HG02943 (cell line): ENCODE data around the gene CSNK1E.

ENCODE experiments used
- ATAC-seq: cut with Tn5 transposase; IDR thresholded peaks from one replicate; pipeline ENCODE4 v1.9.1; 2021; ENCODE audit warnings: mild to moderate bottlenecking, low read depth, moderate library complexity; ENCODE audit not compliant: unreplicated experiment

Gene CSNK1E

DNA sequence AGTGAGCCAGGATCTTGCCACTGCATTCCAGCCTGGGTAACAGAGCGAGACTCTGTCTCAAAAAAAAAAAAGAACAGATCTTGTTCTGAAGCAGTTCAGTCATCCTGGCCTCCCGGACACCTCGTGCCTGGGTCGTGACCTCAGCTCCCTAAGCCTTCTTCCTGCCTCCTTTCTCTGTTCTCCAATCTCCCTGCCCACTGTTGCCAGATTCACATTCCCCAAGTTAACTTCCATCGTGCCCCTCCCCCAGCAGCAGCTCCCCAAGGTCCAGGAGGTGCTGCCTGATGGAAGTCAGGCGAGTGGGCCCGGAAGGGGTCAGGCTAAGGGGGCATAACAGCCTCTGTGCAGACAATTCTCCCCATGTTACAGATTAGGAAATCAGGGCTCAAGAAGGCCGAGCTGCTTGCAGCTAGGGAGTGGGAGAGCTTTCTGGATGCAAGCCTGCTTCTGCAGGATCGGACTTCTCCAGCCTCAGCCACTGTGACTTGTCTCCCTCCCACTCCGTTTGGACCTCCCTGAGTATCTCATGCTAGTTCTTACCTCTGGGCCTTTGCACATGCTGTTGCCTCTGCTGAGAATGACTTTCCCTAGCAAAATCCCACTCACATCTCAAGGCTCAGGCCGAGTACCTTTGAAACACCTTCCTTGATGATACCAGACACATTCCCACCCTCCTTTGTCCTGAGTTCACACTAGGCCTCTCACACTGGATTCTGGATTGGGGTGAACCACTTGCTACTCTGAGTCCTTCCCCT, 30.1 kb downstream of the CSNK1E start:
- ATAC-seq, result no peak

DNA sequence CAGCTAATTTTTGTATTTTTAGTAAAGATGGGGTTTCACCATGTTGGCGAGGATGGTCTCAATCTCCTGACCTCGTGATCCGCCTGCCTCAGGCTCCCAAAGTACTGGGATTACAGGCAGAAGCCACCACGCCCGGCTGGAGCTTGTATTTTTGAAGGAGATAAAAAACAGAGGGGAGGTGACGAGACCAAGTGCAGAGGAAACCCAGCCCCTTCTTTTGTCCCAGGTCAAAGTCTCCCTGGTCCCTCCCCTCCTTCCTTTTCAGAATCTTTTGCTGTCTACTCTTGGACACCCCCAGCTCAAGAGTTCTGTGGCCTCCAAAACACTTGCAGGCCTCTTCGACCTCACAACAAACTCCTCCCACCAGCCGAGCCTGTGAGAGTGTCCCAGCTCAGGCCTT, 32.2 kb downstream of the CSNK1E start:
- no peak for ATAC-seq

DNA sequence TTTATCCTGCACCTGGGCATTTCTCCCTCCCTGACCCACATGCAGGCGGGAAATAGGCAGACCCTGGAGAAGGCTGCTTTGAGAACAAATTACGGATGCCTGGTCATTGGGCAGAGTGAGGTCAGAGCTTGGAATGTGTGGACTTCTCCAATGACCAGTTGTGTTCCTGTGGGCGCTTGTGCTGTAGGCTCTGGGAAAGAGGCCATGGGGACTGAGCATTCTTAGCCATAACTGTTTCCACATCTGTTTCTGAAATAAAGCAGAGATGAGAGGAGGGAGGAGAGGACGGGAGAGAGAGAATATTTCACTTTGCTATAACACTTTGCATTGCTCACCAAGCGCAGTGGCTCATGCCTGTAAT, 33.2 kb downstream of the CSNK1E start:
- ATAC-seq, result no peak

DNA sequence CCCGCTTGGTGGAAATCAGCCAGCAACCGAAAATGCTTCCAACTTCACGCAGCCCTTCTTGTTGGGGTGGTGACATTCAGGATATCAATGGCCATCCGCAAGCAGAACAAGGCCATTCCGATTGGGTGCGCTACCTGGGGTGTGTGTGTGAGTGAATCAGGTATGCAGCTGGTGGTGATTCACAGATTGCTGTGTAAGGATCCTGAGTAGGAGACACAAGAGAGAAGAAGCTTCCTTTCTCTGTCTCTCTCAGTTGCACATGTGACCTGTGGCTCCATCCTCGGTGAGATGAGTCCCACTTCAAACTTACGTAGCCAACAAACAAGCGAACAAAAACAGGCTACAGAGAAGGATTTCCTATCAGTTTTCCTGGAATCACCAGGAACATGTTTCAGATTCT, 34.8 kb downstream of the CSNK1E start:
- no peak for ATAC-seq

DNA sequence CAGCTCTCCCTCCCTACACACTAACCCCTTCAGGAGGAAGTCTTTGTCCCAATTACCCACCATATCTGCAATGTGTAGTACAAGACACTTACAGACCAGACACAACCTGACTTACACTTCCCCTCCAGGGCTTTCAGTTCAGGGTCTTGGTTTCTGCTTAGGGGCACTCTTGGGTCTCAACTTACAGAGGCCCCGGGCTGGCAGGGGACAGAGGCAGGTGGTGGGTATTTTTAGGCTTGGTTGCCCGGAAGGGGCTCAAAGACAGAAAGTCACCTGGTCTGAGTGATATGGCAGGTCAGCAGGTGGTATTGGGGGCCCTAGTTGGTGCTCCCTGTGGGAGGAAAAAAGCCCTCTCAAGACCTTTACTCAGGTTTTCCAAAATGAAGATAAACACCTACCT, 41.1 kb downstream of the CSNK1E start:
- no peak for ATAC-seq

DNA sequence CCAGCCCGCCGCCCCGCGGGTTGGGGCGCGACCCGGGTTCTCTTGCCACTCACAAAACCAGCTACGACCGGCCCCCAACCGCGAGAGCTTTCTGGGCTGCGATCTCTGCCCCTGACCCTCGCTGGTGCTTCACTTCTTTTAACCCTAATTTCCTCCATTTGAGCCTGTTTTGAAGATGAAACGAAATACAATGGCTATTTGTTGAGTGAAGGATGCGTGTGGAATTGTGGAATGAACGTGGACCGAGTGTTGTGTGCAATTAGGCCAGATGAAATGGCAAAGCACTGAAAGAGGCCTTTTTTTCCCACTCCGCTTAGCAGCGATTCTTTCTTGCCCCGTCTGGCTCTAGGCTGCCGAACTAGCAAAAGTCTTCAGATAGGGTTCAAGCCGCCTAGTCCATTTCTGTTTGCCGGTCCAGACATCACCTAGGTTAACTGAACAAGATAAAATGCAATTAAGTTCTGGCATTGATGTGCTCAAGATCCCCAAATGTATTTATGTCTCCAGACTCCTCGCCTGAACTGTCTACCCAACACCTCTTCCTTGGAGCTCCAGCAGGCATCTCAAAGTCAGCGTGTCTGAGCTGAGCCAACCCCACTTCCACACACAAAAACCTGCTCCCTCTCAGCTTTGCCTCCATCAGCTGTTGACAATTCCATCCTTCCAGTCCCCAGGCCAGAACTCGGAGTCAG, 44.0 kb downstream of the CSNK1E start:
- no peak for ATAC-seq

DNA sequence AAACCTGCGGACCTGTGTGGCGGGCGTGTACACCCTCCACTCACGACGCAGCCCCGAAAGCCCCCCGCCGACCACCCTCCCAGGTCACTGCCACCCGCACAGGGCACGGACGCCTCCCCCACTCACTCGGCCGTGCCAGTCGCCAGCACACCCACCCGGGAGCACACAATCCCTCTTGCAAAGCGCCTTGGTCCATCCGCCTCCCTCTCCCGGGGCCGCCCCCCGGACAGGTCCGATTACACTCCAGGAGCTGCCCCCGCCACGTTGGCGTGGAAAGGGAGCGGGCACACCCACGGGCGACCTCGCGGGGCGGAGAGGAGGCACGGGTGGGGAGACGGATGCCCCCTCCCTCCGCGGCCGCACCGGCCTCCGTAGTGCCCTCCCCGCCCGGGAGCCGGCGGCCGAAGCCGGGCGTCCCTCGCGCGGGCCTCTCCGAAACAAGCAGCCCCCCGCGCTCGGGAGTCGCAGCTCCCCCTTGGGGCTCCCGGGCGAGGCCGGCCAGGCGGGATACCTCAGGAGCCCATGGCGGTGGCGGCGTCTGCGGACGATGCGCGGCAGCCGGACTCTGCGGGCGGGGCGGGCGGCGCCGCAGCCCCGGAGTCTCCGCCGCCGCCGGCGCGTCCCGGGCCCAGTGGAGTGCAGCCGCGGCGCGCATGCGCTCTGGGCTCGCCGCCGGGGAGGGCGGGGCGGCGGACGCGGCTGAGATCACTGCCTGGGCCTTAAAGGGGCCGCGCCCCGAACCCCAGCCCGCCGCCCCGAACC, 44.7 kb downstream of the CSNK1E start, which contains the start of gene TMEM184B:
Gene TMEM184B, minus strand, starts transcription at position 638 of the 762 bp plus-strand sequence. CDS start 25,049 bp downstream, outside the sequence.
- no peak for ATAC-seq

DNA sequence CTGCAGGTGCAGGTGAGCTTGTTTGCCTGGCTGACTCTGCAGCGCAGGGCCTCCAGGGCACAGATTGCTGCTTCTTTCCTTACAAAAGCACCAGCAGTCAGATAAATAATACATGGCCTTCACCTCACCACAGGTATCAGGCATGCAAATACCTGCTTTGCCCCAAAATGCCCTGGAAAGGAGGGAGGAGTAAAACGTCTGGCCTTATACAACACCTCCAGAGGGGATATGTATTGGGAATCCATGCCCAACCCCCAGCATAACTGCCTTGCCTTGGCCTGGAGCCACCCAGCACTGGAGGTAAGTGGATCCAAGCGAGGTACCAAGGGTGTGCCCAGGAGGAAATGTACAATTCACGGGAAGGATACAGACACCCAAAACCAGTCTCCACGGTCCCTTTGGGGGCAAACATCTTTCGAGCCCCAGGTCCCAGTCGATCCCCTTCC, 45.3 kb downstream of the CSNK1E start:
- no peak for ATAC-seq

DNA sequence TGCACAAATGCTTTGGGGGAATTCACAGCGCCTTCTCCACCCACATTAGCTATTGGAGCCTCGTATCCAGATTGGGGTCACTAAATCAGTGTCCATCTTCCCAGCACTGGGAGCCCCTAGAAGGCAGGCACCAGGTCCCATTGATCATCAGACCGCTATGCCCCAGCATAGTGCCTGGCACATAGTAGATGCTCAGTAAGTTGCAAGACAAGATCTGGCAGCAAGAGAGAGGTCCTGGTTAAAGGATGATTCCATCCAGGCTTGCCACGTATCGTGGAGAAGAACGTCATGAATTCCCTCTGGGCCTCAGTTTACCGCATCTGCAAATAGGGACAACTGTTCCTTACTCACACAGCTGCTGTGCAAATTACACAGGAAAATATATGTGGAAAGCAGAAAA, 46.1 kb downstream of the CSNK1E start:
- no peak for ATAC-seq

DNA sequence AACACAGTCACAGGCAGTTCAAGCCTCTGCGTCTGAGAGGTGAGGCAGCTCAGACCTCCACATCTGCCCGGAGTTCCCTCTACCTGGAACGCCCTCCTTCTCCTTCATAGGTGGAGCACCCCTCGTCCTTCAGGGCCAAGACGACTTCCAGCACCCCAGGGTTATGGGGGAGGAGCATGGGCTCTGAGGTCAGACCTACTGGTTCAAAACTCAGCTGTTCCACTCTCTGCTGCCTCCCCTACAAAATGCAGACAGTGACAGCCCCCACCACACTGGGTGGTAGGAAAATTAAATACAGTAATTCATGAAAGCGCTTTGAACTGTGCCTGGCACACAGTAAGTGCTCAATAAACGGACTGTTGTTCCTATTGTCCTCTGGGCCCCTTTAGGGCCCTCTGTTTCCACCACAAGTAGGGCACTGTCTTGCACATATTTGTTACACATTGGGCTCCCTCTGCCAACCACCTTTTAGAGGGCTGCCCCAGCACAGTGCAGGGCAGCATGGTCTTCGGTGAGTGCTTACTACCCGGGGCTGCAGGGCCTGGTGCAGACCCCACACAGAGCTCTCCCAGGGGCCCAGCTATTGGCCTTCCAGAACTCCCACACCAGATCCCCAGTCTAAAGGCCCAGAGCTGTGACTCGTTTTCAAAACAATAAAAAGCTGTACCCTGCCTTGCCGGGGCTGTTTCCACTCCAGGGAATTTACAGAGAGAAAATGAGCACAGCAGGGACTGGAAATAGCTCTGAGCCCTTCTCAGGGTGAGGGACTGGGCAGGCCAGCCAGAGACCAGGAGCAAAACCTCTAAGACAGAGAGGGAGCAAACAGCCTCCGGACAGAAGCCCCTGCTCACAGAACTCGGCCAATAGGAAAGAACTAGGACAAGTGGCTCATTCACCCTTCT, 46.9 kb downstream of the CSNK1E start:
- no peak for ATAC-seq

DNA sequence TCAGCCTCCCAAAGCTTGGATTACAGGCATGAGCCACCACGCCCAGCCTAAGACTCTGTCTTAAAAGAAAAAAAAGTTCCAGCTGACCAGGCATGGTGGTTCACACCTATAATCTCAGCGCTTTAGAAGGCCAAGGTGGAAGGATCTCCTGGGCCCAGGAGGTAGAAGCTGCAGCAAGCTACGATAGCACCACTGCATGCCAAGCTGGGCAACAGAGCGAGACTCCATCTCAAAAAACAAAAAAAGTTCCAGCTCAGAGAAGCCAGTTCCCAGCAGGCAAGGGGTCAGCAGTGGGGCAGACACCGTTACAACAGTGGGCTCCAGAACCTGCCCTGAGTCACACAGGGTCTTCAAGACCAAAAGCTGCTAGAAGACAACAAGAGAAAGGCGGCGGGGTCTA, 47.8 kb downstream of the CSNK1E start:
- no peak for ATAC-seq

DNA sequence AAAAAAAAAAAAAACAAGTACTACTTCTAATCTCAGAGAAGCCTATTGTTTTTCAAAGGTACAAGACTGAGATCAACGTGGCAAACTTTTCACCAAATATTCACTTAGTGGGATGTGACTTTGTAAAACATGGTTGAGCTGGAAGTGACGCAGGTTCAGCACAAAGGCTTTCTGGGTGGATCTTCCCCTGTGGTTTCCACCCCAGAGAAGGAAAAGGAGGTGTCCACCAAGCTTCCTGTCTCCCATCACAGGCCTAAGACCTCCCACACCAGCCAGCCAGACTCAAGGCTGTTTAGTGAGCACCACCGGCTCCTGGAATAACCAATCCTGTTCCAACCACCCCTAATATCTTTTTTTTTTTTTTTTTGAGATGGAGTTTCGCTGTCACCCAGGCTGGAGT, 50.1 kb downstream of the CSNK1E start:
- ATAC-seq, result no peak

DNA sequence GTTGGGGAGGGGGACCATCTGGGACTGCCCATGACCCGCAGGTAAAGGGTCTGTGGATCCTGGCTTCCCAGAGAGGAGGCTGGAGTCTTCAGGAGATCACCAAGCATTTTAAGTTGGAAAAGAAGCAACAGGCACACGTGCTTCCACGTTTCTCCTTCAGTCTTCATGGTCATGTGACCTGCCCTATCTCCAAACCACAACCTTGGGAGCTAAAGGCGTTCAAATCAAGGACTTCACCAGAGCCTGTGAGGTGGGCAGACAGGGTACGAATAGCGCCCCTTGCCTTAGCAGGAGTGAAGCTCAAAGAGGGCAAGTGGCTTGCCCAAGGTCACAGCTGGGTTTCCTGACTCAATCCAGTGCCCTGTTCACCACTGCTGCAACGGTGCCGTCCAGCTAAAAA, 51.1 kb downstream of the CSNK1E start:
- no peak for ATAC-seq

DNA sequence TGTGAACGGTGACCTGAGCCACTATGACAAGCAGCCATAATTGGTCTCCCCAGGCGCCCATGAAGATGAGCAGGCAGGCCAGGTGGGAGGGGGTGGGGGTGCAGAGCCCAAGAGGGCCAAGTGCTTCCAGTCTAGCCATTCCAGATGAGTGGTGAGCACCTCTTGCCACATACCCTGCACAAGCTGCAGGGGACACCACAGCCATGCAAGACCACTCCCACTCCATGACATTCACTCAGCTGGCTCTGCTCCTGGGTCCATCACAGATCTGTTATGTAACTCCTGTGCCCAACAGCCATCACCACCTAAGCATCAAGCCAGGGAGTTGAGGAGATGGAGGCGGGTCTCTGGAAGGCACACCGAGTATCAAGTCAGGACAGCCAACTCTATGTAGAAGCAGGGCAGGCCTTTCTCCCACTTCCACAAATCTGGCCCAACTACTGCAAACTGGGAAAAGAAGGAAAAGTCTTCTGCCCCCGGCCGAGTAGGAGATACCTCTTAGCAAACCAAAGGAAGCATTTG, 52.9 kb downstream of the CSNK1E start:
- ATAC-seq, result no peak

DNA sequence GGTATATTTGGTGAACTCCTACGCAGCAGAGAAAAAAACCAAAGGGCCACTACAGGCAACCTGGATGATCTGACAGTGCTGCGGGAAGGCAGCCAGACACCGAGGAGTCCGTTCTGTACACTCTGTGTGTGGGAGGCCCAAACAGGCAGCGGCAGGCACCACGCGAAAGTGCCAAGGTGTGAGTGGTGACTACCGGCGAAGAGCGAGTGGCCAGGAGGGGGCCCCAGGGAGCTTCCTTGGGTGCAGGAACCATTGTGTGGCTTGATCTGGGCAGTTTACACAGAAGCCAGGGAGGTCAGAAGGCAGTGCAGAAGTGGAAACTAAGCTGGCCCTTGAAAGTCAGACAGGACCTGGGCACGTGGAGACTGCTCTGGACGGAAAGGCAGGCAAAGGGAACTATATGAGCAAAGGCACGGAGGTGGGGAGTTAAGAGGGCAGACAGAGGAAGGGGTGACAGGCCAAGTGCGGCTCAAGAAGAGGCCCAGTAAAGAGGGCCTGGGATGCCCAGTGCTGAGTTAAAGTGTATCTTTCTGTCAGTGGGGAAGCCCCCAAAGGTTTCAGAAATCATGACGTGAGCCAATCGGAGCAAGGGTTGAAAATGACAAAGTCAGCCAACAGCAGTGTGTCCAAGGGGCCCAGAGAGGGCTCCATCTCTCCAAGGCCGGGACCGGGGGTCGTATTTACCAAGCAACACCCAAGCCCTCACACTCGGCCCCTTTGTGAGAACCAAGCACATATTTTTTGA, 55.0 kb downstream of the CSNK1E start:
- ATAC-seq, result no peak

DNA sequence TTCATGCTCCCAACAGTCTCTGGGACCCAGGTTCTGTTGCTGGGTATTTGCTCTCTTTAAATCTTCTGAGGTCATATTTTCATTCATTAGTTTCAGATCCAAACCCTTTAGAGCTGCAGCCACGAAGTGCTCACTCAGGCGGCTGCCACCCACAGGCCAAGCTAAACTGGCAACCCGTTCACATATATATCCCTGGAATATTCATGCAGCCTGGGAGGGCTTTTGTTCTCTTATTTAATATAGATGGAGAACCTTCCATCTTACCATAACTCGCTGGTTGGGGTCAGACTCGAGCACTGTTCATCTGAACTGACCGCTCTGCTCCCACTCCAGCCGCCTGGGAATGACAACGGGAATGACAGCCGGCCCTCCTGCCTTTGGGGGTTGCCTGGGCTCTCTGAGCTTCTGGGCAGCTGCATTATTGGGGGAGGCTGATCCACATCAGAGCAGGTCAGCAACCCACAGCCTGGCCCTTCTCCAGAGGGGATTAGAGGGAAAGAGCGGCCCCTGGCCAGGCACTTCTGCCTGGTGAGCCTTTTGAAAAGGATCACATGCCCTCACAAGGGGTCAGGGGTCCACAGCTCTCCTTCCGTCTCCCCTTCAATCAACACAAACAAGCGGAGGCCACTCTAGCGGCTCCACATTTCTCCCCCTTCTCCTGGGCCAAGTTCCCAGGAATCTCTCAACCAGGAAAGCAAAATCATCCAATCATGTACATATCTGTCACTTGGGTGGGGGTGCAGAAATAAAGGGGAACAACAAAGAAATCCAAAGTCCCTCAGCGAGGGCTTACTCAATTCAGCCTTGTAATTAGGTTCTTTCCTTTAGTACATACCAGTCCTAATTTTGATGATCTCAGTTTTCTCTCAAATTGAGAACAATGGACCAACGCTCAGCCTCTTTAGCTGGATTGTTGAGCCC, 56.2 kb downstream of the CSNK1E start:
- no peak for ATAC-seq

DNA sequence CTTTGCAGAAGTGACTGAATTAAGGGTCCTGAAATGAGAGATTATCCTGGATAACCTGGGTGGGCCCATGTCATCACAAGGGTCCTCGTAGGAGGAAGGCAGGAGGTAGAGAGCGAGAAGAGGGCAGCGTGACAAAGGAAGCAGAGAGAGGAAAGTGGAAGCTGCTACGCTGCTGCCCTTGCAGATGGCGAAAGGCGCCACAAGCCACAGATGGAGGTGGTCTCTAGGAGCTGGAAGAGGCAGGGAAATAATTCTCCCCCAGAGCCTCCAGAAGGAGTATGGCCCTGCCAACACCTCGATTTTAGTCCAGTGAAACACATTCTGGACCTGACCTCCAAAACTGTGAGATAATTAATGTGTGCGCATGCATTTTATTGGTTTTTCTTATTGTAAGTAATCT, 57.9 kb downstream of the CSNK1E start:
- ATAC-seq, result no peak

DNA sequence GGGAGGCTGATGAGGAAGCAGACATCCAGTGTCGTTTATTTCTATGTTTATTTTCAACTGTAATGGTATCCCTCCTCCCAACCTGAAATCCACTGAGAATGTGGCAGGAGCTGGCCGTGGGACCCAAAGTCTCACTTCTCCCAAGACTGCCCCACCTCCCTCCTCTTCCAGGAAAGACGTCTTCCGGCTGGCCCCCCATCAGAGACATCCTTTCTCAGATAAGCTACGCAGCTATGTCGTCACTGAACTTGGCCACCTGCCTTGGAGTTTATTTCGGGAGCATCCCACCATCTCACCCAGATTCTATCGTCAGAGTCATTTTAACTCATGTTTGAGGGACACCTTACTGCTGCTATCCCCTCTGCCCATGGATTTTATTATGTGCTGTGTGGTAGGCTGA, 58.3 kb downstream of the CSNK1E start:
- ATAC-seq, result no peak
